IMR-90 (cell line): Measurements from ENCODE around the gene FOXO3. TPM values are rescaled to one million over a fixed set of nuclear protein-coding genes. Genes with fewer than 3 reads are reported as not detected.
A peak's percentile ranks its signal among the peaks of the same experiment; 100 is the strongest.

Experiments used
- ATAC-seq: fragments of 200-7000 bp; cut with Tn5 transposase; 2 replicates; pipeline ENCODE4 v1.9.1; 2020; ENCODE audit warnings: low read depth, mild to moderate bottlenecking, moderate library complexity
- BruUV-seq: library from RNA; stranded (reverse); fragments of 400-500 nt; replicated peaks from 2 replicates; lab custom pipeline; 2021; lab: Mats Ljungman, UMichigan
- CTCF ChIA-PET: fragments of 300-600 bp; formaldehyde crosslinking; extraction: SDS; loops from one replicate; lab custom pipeline; 2021; ENCODE audit warnings: antibody characterized with exemption; lab: Yijun Ruan, JAX
- POLR2A ChIA-PET: fragments of 300-600 bp; sonication (Branson Sonifier 250); formaldehyde crosslinking; loops from one replicate; lab custom pipeline; 2022; ENCODE audit warnings: antibody characterized with exemption; ENCODE audit not compliant: unreplicated experiment; lab: Charles Lee
- DNase-seq: peaks from one replicate; pipeline ENCODE4 v3.0.0; 2013
- H2AFZ ChIP-seq: replicated peaks from 2 replicates; pipeline ENCODE3; 2013; ENCODE audit warnings: low read length, mild to moderate bottlenecking; ENCODE audit not compliant: poor library complexity
- H2AK5ac ChIP-seq: 2 replicates; pipeline ENCODE4 v1.6.1; 2013; ENCODE audit warnings: low read depth, low read length, inconsistent platforms
- H2AK9ac ChIP-seq: replicated peaks from 2 replicates; pipeline ENCODE3; 2013; ENCODE audit warnings: mild to moderate bottlenecking, low read depth, low read length, moderate library complexity; ENCODE audit not compliant: poor library complexity
- H2BK120ac ChIP-seq: 2 replicates; pipeline ENCODE4 v1.6.1; 2013; ENCODE audit warnings: low read depth, low read length, inconsistent platforms
- H2BK15ac ChIP-seq: 3 replicates; pipeline ENCODE4 v1.6.1; 2013; ENCODE audit warnings: low read depth, low read length, inconsistent platforms
- H2BK20ac ChIP-seq: 2 replicates; pipeline ENCODE4 v1.6.1; 2013; ENCODE audit warnings: low read depth, mild to moderate bottlenecking, inconsistent platforms, low read length, moderate library complexity
- H2BK5ac ChIP-seq: 2 replicates; pipeline ENCODE4 v1.6.1; 2013; ENCODE audit warnings: mild to moderate bottlenecking, low read depth, low read length, inconsistent platforms; ENCODE audit not compliant: poor library complexity, severe bottlenecking
- H3K14ac ChIP-seq: replicated peaks from 2 replicates; pipeline ENCODE4 v1.6.1; 2013; ENCODE audit warnings: low read depth, low read length, inconsistent platforms
- H3K18ac ChIP-seq: 2 replicates; pipeline ENCODE4 v1.6.1; 2013; ENCODE audit warnings: low read depth, low read length, control low read depth
- H3K23ac ChIP-seq: 2 replicates; pipeline ENCODE4 v1.6.1; 2013; ENCODE audit warnings: low read depth, low read length, inconsistent platforms
- H3K27ac ChIP-seq: 2 replicates; pipeline ENCODE4 v1.5.1; 2013; ENCODE audit warnings: mild to moderate bottlenecking, control low read depth, low read length; ENCODE audit not compliant: insufficient read depth
- H3K27me3 ChIP-seq: 2 replicates; pipeline ENCODE4 v1.6.1; 2013; ENCODE audit warnings: low read length; ENCODE audit not compliant: control insufficient read depth, insufficient read depth
- H3K36me3 ChIP-seq: 2 replicates; pipeline ENCODE4 v1.6.1; 2013; ENCODE audit warnings: low read length, mixed read lengths; ENCODE audit not compliant: control insufficient read depth, insufficient read depth
- H3K4ac ChIP-seq: 2 replicates; pipeline ENCODE4 v1.6.1; 2013; ENCODE audit warnings: low read depth, low read length, inconsistent platforms
- H3K4me1 ChIP-seq: 2 replicates; pipeline ENCODE4 v1.6.1; 2013; ENCODE audit warnings: low read length, mixed read lengths; ENCODE audit not compliant: control insufficient read depth, insufficient read depth
- H3K4me2 ChIP-seq: 2 replicates; pipeline ENCODE4 v1.6.1; 2013; ENCODE audit warnings: low read depth, mild to moderate bottlenecking, control low read depth, low read length, moderate library complexity
- H3K4me3 ChIP-seq: 2 replicates; pipeline ENCODE4 v1.5.1; 2013; ENCODE audit warnings: low read depth, mild to moderate bottlenecking, control low read depth, low read length, moderate library complexity; ENCODE audit not compliant: insufficient read depth
- H3K56ac ChIP-seq: 2 replicates; pipeline ENCODE4 v1.6.1; 2013; ENCODE audit warnings: low read length, inconsistent platforms; ENCODE audit not compliant: insufficient read depth; ENCODE audit errors: extremely low read depth
- H3K79me1 ChIP-seq, 2 experiments: 2 replicates each; pipeline ENCODE4 v1.6.1; 2013; ENCODE audit warnings: low read length in 2 of 2, inconsistent platforms in 1 of 2, low read depth in 1 of 2
- H3K9ac ChIP-seq: 2 replicates; pipeline ENCODE4 v1.6.1; 2013; ENCODE audit warnings: low read depth, low read length, control low read depth
- H3K9me1 ChIP-seq: 2 replicates; pipeline ENCODE4 v1.6.1; 2013; ENCODE audit warnings: low read length, inconsistent platforms; ENCODE audit not compliant: insufficient read depth
- H3K9me3 ChIP-seq: 2 replicates; pipeline ENCODE4 v1.6.1; 2013; ENCODE audit warnings: low read length; ENCODE audit not compliant: control insufficient read depth, insufficient read depth
- H4K20me1 ChIP-seq: 2 replicates; pipeline ENCODE4 v1.6.1; 2013; ENCODE audit warnings: low read length, inconsistent platforms; ENCODE audit not compliant: insufficient read depth
- H4K5ac ChIP-seq: 2 replicates; pipeline ENCODE4 v1.6.1; 2013; ENCODE audit warnings: mild to moderate bottlenecking, low read depth, low read length, control low read depth
- H4K8ac ChIP-seq, 2 experiments: 2 replicates each; pipeline ENCODE4 v1.6.1; 2013; ENCODE audit warnings: low read depth in 2 of 2, low read length in 2 of 2, control low read depth in 1 of 2, inconsistent platforms in 1 of 2
- H4K91ac ChIP-seq: 2 replicates; pipeline ENCODE4 v1.6.1; 2013; ENCODE audit warnings: low read depth, low read length, inconsistent platforms; ENCODE audit not compliant: insufficient read depth
- BHLHE40 ChIP-seq: fragments of 150-350 bp; IDR thresholded peaks from 2 replicates; pipeline ENCODE4 v1.6.1; 2016; ENCODE audit warnings: mild to moderate bottlenecking, low read depth, low read length
- CEBPB ChIP-seq: IDR thresholded peaks from 2 replicates; pipeline ENCODE4 v1.6.1; 2012; ENCODE audit warnings: low read depth, low read length, improper control_type of control experiment
- CHD1 ChIP-seq: IDR thresholded peaks from 2 replicates; pipeline ENCODE4 v1.6.1; 2012; ENCODE audit warnings: low read depth, low read length, improper control_type of control experiment
- CTCF ChIP-seq: conservative IDR thresholded peaks from 2 replicates; pipeline ENCODE4 v1.5.1; 2012; ENCODE audit warnings: mild to moderate bottlenecking, low read depth, low read length, improper control_type of control experiment
- FOS ChIP-seq: fragments of 150-350 bp; IDR thresholded peaks from 2 replicates; pipeline ENCODE4 v1.6.1; 2016; ENCODE audit warnings: low read depth, low read length
- MAFK ChIP-seq: IDR thresholded peaks from 2 replicates; pipeline ENCODE4 v1.6.1; 2012; ENCODE audit warnings: low read depth, low read length, improper control_type of control experiment
- MAZ ChIP-seq: IDR thresholded peaks from 2 replicates; pipeline ENCODE4 v1.6.1; 2012; ENCODE audit warnings: low read depth, mild to moderate bottlenecking, low read length, improper control_type of control experiment, moderate library complexity, borderline replicate concordance
- MXI1 ChIP-seq: IDR thresholded peaks from 2 replicates; pipeline ENCODE4 v1.6.1; 2012; ENCODE audit warnings: low read depth, mild to moderate bottlenecking, low read length, moderate library complexity, borderline replicate concordance
- NFE2L2 ChIP-seq: fragments of 150-350 bp; IDR thresholded peaks from 2 replicates; pipeline ENCODE4 v1.6.1; 2016; ENCODE audit warnings: low read depth, mild to moderate bottlenecking, low read length
- POLR2A ChIP-seq: IDR thresholded peaks from 2 replicates; pipeline ENCODE4 v1.6.1; 2012; ENCODE audit warnings: mild to moderate bottlenecking, low read depth, low read length
- RAD21 ChIP-seq: IDR thresholded peaks from 2 replicates; pipeline ENCODE4 v1.6.1; 2012; ENCODE audit warnings: low read length, improper control_type of control experiment
- RCOR1 ChIP-seq: IDR thresholded peaks from 2 replicates; pipeline ENCODE4 v1.6.1; 2012; ENCODE audit warnings: mild to moderate bottlenecking, low read length, improper control_type of control experiment; ENCODE audit not compliant: insufficient replicate concordance
- RFX5 ChIP-seq: IDR thresholded peaks from 2 replicates; pipeline ENCODE4 v1.8.0; 2012; ENCODE audit warnings: low read depth, mild to moderate bottlenecking, low read length, moderate library complexity
- SMC3 ChIP-seq: fragments of 150-350 bp; IDR thresholded peaks from 2 replicates; pipeline ENCODE4 v1.6.1; 2016; ENCODE audit warnings: low read depth, mild to moderate bottlenecking, antibody characterized with exemption, low read length, moderate library complexity
- WGBS, 2 experiments: methylation state at CpG; one replicate each; pipeline versions ENCODE4 v1.1.5 to v1.1.7; 2013; ENCODE audit warnings: missing lambda C conversion rate in 2 of 2; ENCODE audit not compliant: insufficient read length in 1 of 2; ENCODE audit errors: extremely low coverage in 2 of 2; 5-methylcytosine and 5-hydroxymethylcytosine counted together
- dilution Hi-C: fragments of 300-500 bp; cut with HindIII; formaldehyde crosslinking; loops from one replicate; pipeline ENCODE4 v1.14.3; 2018; ENCODE audit warnings: low sequenced_read_pairs; ENCODE audit not compliant: unreplicated experiment
- in situ Hi-C: fragments of 300-500 bp; cut with MboI; formaldehyde crosslinking; loops from 3 replicates; pipeline ENCODE4 v1.14.3; 2019; ENCODE audit warnings: low sequenced_read_pairs, inconsistent platforms, mixed read lengths
- intact Hi-C: fragments of 100-400 bp; cut with micrococcal nuclease; formaldehyde crosslinking; loops from 2 replicates; pipeline ENCODE4 v1.10.0; 2022
- polyA plus RNA-seq, 3 experiments: library from polyadenylated mRNA; depleted of rRNA; stranded (reverse); fragments of >200 nt; gene quantifications; 2 replicates each; pipeline ENCODE4 v1.2.3, GENCODE V29; 2012; ENCODE audit warnings: low replicate concordance in 1 of 3
- total RNA-seq: library from RNA; depleted of rRNA; stranded (reverse); fragments of >200 nt; gene quantifications from 2 replicates; pipeline ENCODE4 v1.2.3, GENCODE V29; 2012
- TF ChIP-seq, protein P1 (sequence below): fragments of 150-350 bp; IDR thresholded peaks from 2 replicates; pipeline ENCODE4 v1.6.1; 2017; ENCODE audit warnings: mild to moderate bottlenecking, antibody characterized with exemption, low read length, low read depth
- TF ChIP-seq, protein P2 (sequence below): fragments of 150-350 bp; IDR thresholded peaks from 2 replicates; pipeline ENCODE4 v1.6.1; 2016; ENCODE audit warnings: low read depth, mild to moderate bottlenecking, low read length, moderate library complexity, borderline replicate concordance

The FOXO3 gene
- total and polyA plus RNA-seq, 2 of the 4 experiments (the other 2 are of a cell fraction) = 17.5 to 38.7 TPM

DNA sequence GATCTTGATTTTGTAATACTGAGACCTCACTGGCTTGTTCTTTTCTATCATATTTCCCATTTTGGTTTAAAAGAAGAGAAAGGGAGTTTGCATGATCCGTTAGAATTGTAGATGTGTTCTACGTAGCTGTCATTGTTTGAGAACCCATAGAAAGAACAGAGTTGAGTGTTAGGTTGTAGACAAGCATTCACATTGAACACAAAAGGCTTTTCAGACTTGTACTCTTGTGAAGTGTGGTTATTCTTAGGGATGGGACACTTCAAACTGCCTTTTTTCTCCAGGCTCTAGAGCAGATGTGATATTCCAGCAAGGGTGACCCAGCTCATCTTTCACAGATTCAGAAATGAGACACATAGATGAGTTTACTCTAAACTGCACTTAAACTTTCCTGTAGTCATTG lies 19.9 kb downstream of the FOXO3 start:
- peak overlapping the region; percentile 69; the same call in 1 of the 2 replicates for H2AK5ac ChIP-seq
- H2BK5ac ChIP-seq = peak overlapping the region; percentile 59
- in situ Hi-C loops = no loop called here
- DNase-seq (no peak), ATAC-seq (no peak; the same call in 1 of the 2 replicates)
- H4K8ac ChIP-seq = peak overlapping the region; percentile 3 to 23; a peak in 2 of 4 replicates
- TF ChIP-seq, protein P1, sequence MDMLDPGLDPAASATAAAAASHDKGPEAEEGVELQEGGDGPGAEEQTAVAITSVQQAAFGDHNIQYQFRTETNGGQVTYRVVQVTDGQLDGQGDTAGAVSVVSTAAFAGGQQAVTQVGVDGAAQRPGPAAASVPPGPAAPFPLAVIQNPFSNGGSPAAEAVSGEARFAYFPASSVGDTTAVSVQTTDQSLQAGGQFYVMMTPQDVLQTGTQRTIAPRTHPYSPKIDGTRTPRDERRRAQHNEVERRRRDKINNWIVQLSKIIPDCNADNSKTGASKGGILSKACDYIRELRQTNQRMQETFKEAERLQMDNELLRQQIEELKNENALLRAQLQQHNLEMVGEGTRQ = no peak
- TF ChIP-seq RCOR1 (no peak), MAZ (no peak), NFE2L2 (no peak), CEBPB (no peak), CHD1 (no peak), MXI1 (no peak), BHLHE40 (no peak), MAFK (no peak), SMC3 (no peak), RAD21 (no peak), RFX5 (no peak), FOS (no peak), POLR2A (no peak), CTCF (no peak)
- TF ChIP-seq, protein P2, sequence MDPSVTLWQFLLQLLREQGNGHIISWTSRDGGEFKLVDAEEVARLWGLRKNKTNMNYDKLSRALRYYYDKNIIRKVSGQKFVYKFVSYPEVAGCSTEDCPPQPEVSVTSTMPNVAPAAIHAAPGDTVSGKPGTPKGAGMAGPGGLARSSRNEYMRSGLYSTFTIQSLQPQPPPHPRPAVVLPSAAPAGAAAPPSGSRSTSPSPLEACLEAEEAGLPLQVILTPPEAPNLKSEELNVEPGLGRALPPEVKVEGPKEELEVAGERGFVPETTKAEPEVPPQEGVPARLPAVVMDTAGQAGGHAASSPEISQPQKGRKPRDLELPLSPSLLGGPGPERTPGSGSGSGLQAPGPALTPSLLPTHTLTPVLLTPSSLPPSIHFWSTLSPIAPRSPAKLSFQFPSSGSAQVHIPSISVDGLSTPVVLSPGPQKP = no peak
- H3K4me2 ChIP-seq = peak overlapping the region; percentile 57
- H3K9me1 ChIP-seq = peaks cover 44% of the 10 kb centered on the region
- H3K18ac ChIP-seq = peak overlapping the region; percentile 45; the same call in 1 of the 2 replicates
- dilution Hi-C loops = no loop called here
- no peaks in the 10 kb centered on the region for H3K27me3 ChIP-seq
- H2AFZ ChIP-seq = no peak overlapping the region
- H3K36me3 ChIP-seq = no peaks in the 10 kb centered on the region
- 80% methylated on average over 1 of the region's 2 CpGs; no CpG with 5 or more reads in 1 of the 2 experiments for WGBS, 2 experiments
- CTCF ChIA-PET = no interaction called here
- H2AK9ac ChIP-seq = no peak overlapping the region
- H3K79me1 ChIP-seq = peaks cover 22 to 86% of the 10 kb centered on the region in 2 experiments
- peaks cover 89% of the 10 kb centered on the region for H4K20me1 ChIP-seq
- peak overlapping the region; percentile 81 for H2BK120ac ChIP-seq
- H3K4ac ChIP-seq = peak overlapping the region; percentile 90
- H3K23ac ChIP-seq = peak overlapping the region; percentile 71
- peak overlapping the region; percentile 27; the same call in 2 of the 3 replicates for H2BK15ac ChIP-seq
- peak overlapping the region; percentile 69 for H3K14ac ChIP-seq
- H2BK20ac ChIP-seq = peak overlapping the region; percentile 55
- no peaks in the 10 kb centered on the region for H3K9me3 ChIP-seq
- H4K5ac ChIP-seq = 0 out of 2 replicates have a peak overlapping the region, but pooled peaks have one; percentile 0
- POLR2A ChIA-PET = no interaction called here
- H3K27ac ChIP-seq = peak overlapping the region; percentile 6; the same call in 1 of the 2 replicates
- peak overlapping the region; percentile 50; the same call in 1 of the 2 replicates for H3K56ac ChIP-seq
- no TSS peak for BruUV-seq
- peak overlapping the region; percentile 2; the same call in 1 of the 2 replicates for H3K4me3 ChIP-seq
- H4K91ac ChIP-seq = peak overlapping the region; percentile 26; the same call in 1 of the 2 replicates
- intact Hi-C loops = loop anchor here (1.0 to 2.0 kb wide), 3 partner anchors 14 to 72 kb away; no protein-coding TSS in a partner anchor
- H3K9ac ChIP-seq = peak overlapping the region; percentile 19; the same call in 1 of the 2 replicates
- H3K4me1 ChIP-seq = peaks cover 39% of the 10 kb centered on the region
